HUES64 (cell line): Measurements from ENCODE around the gene LAMB4.

Source experiments
- H3K27ac ChIP-seq: 2 replicates; pipeline ENCODE4 v1.7.0; 2013; ENCODE audit warnings: low read depth, low read length, inconsistent platforms
- H3K27me3 ChIP-seq: 2 replicates; pipeline ENCODE4 v1.6.1; 2013; ENCODE audit warnings: mild to moderate bottlenecking, low read length; ENCODE audit not compliant: insufficient read depth
- H3K36me3 ChIP-seq: 2 replicates; pipeline ENCODE4 v1.6.1; 2013; ENCODE audit warnings: mild to moderate bottlenecking, low read length; ENCODE audit not compliant: insufficient read depth
- H3K4me1 ChIP-seq: 2 replicates; pipeline ENCODE4 v1.6.1; 2013; ENCODE audit warnings: mild to moderate bottlenecking, low read length, moderate library complexity; ENCODE audit not compliant: insufficient read depth
- H3K4me3 ChIP-seq: 2 replicates; pipeline ENCODE4 v1.5.1; 2013; ENCODE audit warnings: mild to moderate bottlenecking, low read length, moderate library complexity
- H3K9ac ChIP-seq: 2 replicates; pipeline ENCODE4 v1.6.1; 2013; ENCODE audit warnings: mild to moderate bottlenecking, low read depth, low read length
- H3K9me3 ChIP-seq: 2 replicates; pipeline ENCODE4 v1.6.1; 2013; ENCODE audit warnings: low read depth, low read length; ENCODE audit not compliant: insufficient read depth
- WGBS: fragments of 150-250, 120-280 bp; methylation state at CpG from one replicate; pipeline ENCODE4 v1.1.7; 2013; ENCODE audit warnings: missing lambda C conversion rate; 5-methylcytosine and 5-hydroxymethylcytosine counted together

LAMB4 gene

GRCh38 chr7:108090791-108091460 lies 39.2 kb downstream of the LAMB4 start:
- Histone ChIP-seq H3K36me3 (no peaks in the 10 kb centered on the region), H3K27ac (no peak overlapping the region), H3K9ac (no peak overlapping the region), H3K4me3 (no peak overlapping the region), H3K4me1 (peaks cover 4% of the 10 kb centered on the region; the same call in 1 of the 2 replicates), H3K27me3 (no peaks in the 10 kb centered on the region), H3K9me3 (no peaks in the 10 kb centered on the region)
- WGBS, result 85% methylated on average over 6 of the region's 7 CpGs

- H3K9me3 ChIP-seq, result no peaks in the 10 kb centered on the region
- 100% methylated on average over 1 of the region's 1 CpG for WGBS
- H3K4me1 ChIP-seq, result no peaks in the 10 kb centered on the region
- H3K36me3 ChIP-seq, result no peaks in the 10 kb centered on the region
- H3K27ac ChIP-seq, result no peak overlapping the region
- H3K27me3 ChIP-seq, result no peaks in the 10 kb centered on the region
- no peak overlapping the region for H3K4me3 ChIP-seq
- H3K9ac ChIP-seq, result no peak overlapping the region
These were observed 40.8 kb downstream of the LAMB4 start for GRCh38 chr7:108089381-108089780.

DNA sequence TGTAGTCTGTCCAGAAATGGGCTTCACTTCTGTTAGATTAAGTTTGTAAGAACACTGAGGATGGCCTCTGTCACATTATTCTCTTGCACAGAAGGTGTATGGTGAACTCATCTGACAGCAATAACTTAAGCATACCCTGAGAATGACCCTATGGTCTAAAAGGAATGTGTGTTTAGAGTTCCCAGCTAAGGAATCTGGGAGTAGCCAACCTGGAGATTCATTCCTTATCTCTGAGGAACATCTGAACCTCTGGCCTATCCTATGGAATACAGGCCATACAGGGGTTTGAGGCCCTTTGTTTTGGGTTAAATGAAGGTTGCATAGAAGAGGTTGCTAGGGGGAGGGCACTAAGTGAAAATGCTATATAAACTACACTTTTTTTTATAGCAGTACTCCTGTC lies 41.4 kb downstream of the LAMB4 start:
- Histone ChIP-seq H3K9ac (no peak overlapping the region), H3K27me3 (no peaks in the 10 kb centered on the region), H3K27ac (no peak overlapping the region), H3K9me3 (no peaks in the 10 kb centered on the region), H3K4me3 (no peak overlapping the region), H3K36me3 (no peaks in the 10 kb centered on the region), H3K4me1 (no peaks in the 10 kb centered on the region)

- Histone ChIP-seq H3K9me3 (no peaks in the 10 kb centered on the region), H3K27ac (no peak overlapping the region), H3K9ac (no peak overlapping the region), H3K36me3 (no peaks in the 10 kb centered on the region), H3K27me3 (no peaks in the 10 kb centered on the region), H3K4me1 (no peaks in the 10 kb centered on the region), H3K4me3 (no peak overlapping the region)
- WGBS, result 93% methylated on average over 1 of the region's 1 CpG
These were observed 42.4 kb downstream of the LAMB4 start for GRCh38 chr7:108087778-108088177.

GRCh38 chr7:108086962-108087361 lies 43.2 kb downstream of the LAMB4 start:
- Histone ChIP-seq H3K27ac (no peak overlapping the region), H3K4me3 (no peak overlapping the region), H3K9ac (no peak overlapping the region), H3K4me1 (no peaks in the 10 kb centered on the region), H3K36me3 (no peaks in the 10 kb centered on the region), H3K9me3 (no peaks in the 10 kb centered on the region), H3K27me3 (no peaks in the 10 kb centered on the region)
- 85% methylated on average over 2 of the region's 2 CpGs for WGBS

GRCh38 chr7:108086546-108086945 lies 43.6 kb downstream of the LAMB4 start:
- Histone ChIP-seq H3K36me3 (no peaks in the 10 kb centered on the region), H3K9me3 (no peaks in the 10 kb centered on the region), H3K27me3 (no peaks in the 10 kb centered on the region), H3K4me1 (no peaks in the 10 kb centered on the region), H3K9ac (no peak overlapping the region), H3K4me3 (no peak overlapping the region), H3K27ac (no peak overlapping the region)
- WGBS, result 95% methylated on average over 2 of the region's 2 CpGs

GRCh38 chr7:108083980-108084379 lies 46.2 kb downstream of the LAMB4 start:
- Histone ChIP-seq H3K9ac (no peak overlapping the region), H3K9me3 (no peaks in the 10 kb centered on the region), H3K36me3 (no peaks in the 10 kb centered on the region), H3K27ac (no peak overlapping the region), H3K27me3 (no peaks in the 10 kb centered on the region), H3K4me3 (no peak overlapping the region), H3K4me1 (peaks cover 2% of the 10 kb centered on the region)
- 94% methylated on average over 1 of the region's 1 CpG for WGBS

DNA sequence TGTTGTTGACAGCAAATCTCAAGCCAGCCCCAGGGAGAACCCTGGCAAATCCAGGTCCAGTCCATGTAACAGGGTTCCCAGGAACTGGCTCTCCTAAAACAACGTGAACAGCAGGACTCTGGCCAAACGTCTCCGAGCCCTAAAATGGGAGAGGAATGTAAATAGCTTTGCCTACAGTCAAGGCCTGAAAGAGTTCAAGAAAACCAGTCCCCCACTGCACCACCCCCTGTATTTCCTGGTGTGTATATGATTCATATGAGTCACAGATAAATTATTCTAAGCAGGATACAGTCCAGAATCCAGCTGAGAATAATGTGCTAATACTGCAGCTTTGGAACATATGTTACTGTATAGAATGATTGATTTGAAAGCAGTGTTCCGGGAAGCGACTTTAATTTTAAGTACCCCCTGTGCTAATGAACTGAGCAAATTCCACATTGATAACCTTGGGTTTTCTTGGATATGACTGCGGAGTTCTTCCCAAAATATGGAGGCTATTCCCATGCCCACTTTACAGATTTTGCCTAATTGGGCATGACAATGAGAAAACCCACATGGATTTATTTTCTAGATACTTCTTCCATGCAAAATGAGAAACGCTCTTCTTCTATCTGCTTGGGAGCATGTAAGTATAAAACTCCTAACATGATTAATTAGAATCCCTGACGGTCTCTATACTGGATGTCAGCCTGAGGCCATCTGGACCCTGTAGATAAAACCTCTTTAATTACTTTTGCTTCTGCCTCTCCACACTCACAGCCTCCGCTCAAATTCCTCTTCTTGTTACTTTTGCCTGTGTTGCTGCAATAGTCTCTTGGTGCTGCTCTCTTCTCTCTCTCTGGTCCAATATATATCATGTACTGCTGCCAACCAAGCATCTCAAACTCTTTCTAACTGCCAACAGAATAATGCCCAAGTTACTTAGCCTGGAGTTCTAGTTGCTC lies 50.2 kb downstream of the LAMB4 start:
- H3K9ac ChIP-seq, result no peak overlapping the region
- H3K4me3 ChIP-seq, result no peak overlapping the region
- peaks cover 13% of the 10 kb centered on the region for H3K4me1 ChIP-seq
- no peaks in the 10 kb centered on the region for H3K9me3 ChIP-seq
- H3K27me3 ChIP-seq, result no peaks in the 10 kb centered on the region
- H3K27ac ChIP-seq, result no peak overlapping the region
- WGBS, result 88% methylated on average over 9 of the region's 9 CpGs
- no peaks in the 10 kb centered on the region for H3K36me3 ChIP-seq

- no peaks in the 10 kb centered on the region for H3K27me3 ChIP-seq
- H3K9me3 ChIP-seq, result no peaks in the 10 kb centered on the region
- H3K4me1 ChIP-seq, result peaks cover 13% of the 10 kb centered on the region
- no peak overlapping the region for H3K27ac ChIP-seq
- no peaks in the 10 kb centered on the region for H3K36me3 ChIP-seq
- 94% methylated on average over 1 of the region's 1 CpG for WGBS
- H3K9ac ChIP-seq, result no peak overlapping the region
- no peak overlapping the region for H3K4me3 ChIP-seq
These were observed 50.9 kb downstream of the LAMB4 start for GRCh38 chr7:108079276-108079647.

GRCh38 chr7:108078691-108079090 lies 51.5 kb downstream of the LAMB4 start:
- Histone ChIP-seq H3K27ac (no peak overlapping the region), H3K9me3 (no peaks in the 10 kb centered on the region)

DNA sequence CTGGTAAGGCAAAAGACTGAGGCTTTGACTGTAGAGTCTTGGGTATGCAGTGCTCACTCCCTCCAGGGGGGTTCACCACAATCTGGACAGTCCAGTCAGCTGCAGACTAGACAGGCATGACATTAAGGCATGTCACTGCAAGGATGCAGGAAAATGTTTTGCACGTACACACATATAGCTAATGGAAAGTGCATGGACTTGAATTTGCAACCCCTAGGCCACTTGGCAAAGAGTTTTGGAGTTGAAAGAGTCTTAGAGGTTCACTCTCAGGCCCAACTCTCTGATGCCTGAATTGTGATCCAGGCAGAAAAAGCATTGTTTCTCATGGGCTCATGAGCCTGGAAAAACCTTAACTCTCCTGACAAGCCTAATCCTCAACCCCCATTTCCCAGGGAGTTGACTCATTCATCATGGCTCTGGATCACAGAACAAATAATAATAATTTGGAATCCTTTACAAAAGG lies 51.9 kb downstream of the LAMB4 start:
- Histone ChIP-seq H3K27ac (no peak overlapping the region), H3K36me3 (no peaks in the 10 kb centered on the region), H3K4me1 (peaks cover 13% of the 10 kb centered on the region), H3K27me3 (no peaks in the 10 kb centered on the region), H3K9ac (no peak overlapping the region), H3K9me3 (no peaks in the 10 kb centered on the region), H3K4me3 (no peak overlapping the region)
- 100% methylated on average over 1 of the region's 1 CpG for WGBS

More at GRCh38 chr7:108078691-108079090, 51.5 kb downstream of the LAMB4 start:
- 86% methylated on average over 1 of the region's 1 CpG for WGBS
- Histone ChIP-seq H3K27me3 (no peaks in the 10 kb centered on the region), H3K4me3 (no peak overlapping the region), H3K4me1 (peaks cover 13% of the 10 kb centered on the region), H3K9ac (no peak overlapping the region), H3K36me3 (no peaks in the 10 kb centered on the region)
